GM23338 (cell line): ENCODE results near the gene MBNL1. TPM values are rescaled to one million over a fixed set of nuclear protein-coding genes. Genes with fewer than 3 reads are reported as not detected.

ENCODE experiments used
- ATAC-seq: fragments of 200-7000 bp; cut with Tn5 transposase; 3 replicates; pipeline ENCODE4 v1.9.1; 2020
- DNase-seq: peaks from one replicate; pipeline ENCODE4 v3.0.0-alpha.2; 2015; ENCODE audit warnings: low spot score
- H2AFZ ChIP-seq: fragments of 200-600 bp; sonication (generic); 2 replicates; pipeline ENCODE4 v1.8.0; 2016; ENCODE audit warnings: antibody characterized with exemption, mild to moderate bottlenecking, moderate library complexity
- H3F3A ChIP-seq: fragments of 200-600 bp; sonication (generic); replicated peaks from 2 replicates; pipeline ENCODE4 v1.8.0; 2017; ENCODE audit warnings: antibody characterized with exemption, mixed run types, low read depth
- H3K27ac ChIP-seq: fragments of 200-600 bp; sonication (generic); 2 replicates; pipeline ENCODE4 v1.6.1; 2016; ENCODE audit warnings: low read depth
- H3K27me3 ChIP-seq: fragments of 200-600 bp; sonication (generic); 2 replicates; pipeline ENCODE4 v1.8.0; 2016; ENCODE audit warnings: mild to moderate bottlenecking, mixed run types, moderate library complexity; ENCODE audit not compliant: insufficient read depth
- H3K36me3 ChIP-seq: fragments of 200-600 bp; sonication (generic); 2 replicates; pipeline ENCODE4 v1.8.0; 2016; ENCODE audit warnings: mild to moderate bottlenecking; ENCODE audit not compliant: insufficient read depth
- H3K4me1 ChIP-seq: fragments of 200-600 bp; sonication (generic); 2 replicates; pipeline ENCODE4 v1.8.0; 2016; ENCODE audit warnings: mild to moderate bottlenecking, moderate library complexity; ENCODE audit not compliant: insufficient read depth
- H3K4me2 ChIP-seq: fragments of 200-600 bp; sonication (generic); 2 replicates; pipeline ENCODE4 v1.7.1; 2017; ENCODE audit warnings: mixed run types
- H3K4me3 ChIP-seq: fragments of 200-600 bp; sonication (generic); 2 replicates; pipeline ENCODE4 v1.6.1; 2016; ENCODE audit warnings: mixed run types
- H3K79me2 ChIP-seq: fragments of 200-600 bp; sonication (generic); replicated peaks from 2 replicates; pipeline ENCODE4 v1.8.0; 2017; ENCODE audit warnings: mild to moderate bottlenecking; ENCODE audit not compliant: insufficient read depth
- H3K9me2 ChIP-seq: fragments of 200-600 bp; sonication (generic); 2 replicates; pipeline ENCODE4 v1.8.0; 2017; ENCODE audit not compliant: insufficient read depth
- H4K20me1 ChIP-seq: fragments of 200-600 bp; sonication (generic); replicated peaks from 2 replicates; pipeline ENCODE4 v1.8.0; 2017; ENCODE audit warnings: mild to moderate bottlenecking; ENCODE audit not compliant: insufficient read depth
- H3K27ac Mint-ChIP-seq: 2 replicates; pipeline ENCODE4 v1.8.0; 2020; ENCODE audit warnings: inconsistent platforms, mild to moderate bottlenecking, moderate library complexity, mixed read lengths
- H3K27me3 Mint-ChIP-seq: 3 replicates; pipeline ENCODE4 v1.8.0; 2022; ENCODE audit warnings: low read depth, mild to moderate bottlenecking, moderate library complexity, mixed read lengths, inconsistent platforms; ENCODE audit not compliant: insufficient read depth, poor library complexity
- H3K36me3 Mint-ChIP-seq: 3 replicates; pipeline ENCODE4 v1.8.0; 2021; ENCODE audit warnings: low read depth, mild to moderate bottlenecking, inconsistent platforms, moderate library complexity, mixed read lengths
- H3K4me1 Mint-ChIP-seq: 3 replicates; pipeline ENCODE4 v1.8.0; 2020; ENCODE audit warnings: mild to moderate bottlenecking, inconsistent platforms, mixed read lengths
- H3K4me3 Mint-ChIP-seq: 3 replicates; pipeline ENCODE4 v1.8.0; 2021; ENCODE audit warnings: moderate library complexity, mild to moderate bottlenecking, inconsistent platforms, mixed read lengths
- H3K9me3 Mint-ChIP-seq: 3 replicates; pipeline ENCODE4 v1.8.0; 2020; ENCODE audit warnings: moderate library complexity, mild to moderate bottlenecking, inconsistent platforms, mixed read lengths
- CREB1 ChIP-seq: fragments of 250-450 bp; sonication (Bioruptor Pico); IDR thresholded peaks from 2 replicates; pipeline ENCODE4 v1.5.0; 2020; ENCODE audit warnings: low read depth, mild to moderate bottlenecking, moderate library complexity
- CTCF ChIP-seq, 2 experiments: fragments of 200-600 bp in 1 of 2; sonication (generic) in 1 of 2; conservative IDR thresholded peaks; 2 replicates each; pipeline versions ENCODE4 v1.5.1 to v1.6.1; 2016 to 2017; ENCODE audit warnings: antibody characterized with exemption in 2 of 2, low read depth in 2 of 2, mild to moderate bottlenecking in 2 of 2, moderate library complexity in 1 of 2
- ETS1 ChIP-seq: IDR thresholded peaks from 2 replicates; pipeline ENCODE4 v1.6.1; 2016; ENCODE audit warnings: antibody characterized with exemption
- EZH2 ChIP-seq: fragments of 200-600 bp; sonication (generic); IDR thresholded peaks from one replicate; pipeline ENCODE4 v1.8.0; 2017; ENCODE audit warnings: antibody characterized with exemption, mild to moderate bottlenecking, low read depth; ENCODE audit not compliant: unreplicated experiment
- EZH2phosphoT487 ChIP-seq: fragments of 200-600 bp; sonication (generic); IDR thresholded peaks from one replicate; pipeline ENCODE4 v1.8.1; 2018; ENCODE audit warnings: antibody characterized with exemption; ENCODE audit not compliant: unreplicated experiment
- JUNB ChIP-seq: IDR thresholded peaks from one replicate; pipeline ENCODE4 v1.6.1; 2016; ENCODE audit warnings: antibody characterized with exemption; ENCODE audit not compliant: unreplicated experiment
- NANOG ChIP-seq: IDR thresholded peaks from 2 replicates; pipeline ENCODE4 v1.6.1; 2016; ENCODE audit warnings: antibody characterized with exemption, borderline replicate concordance
- POLR2AphosphoS5 ChIP-seq: IDR thresholded peaks from 2 replicates; pipeline ENCODE4 v1.6.1; 2016; ENCODE audit warnings: antibody characterized with exemption, low read depth
- REST ChIP-seq: IDR thresholded peaks from one replicate; pipeline ENCODE4 v1.6.1; 2018; ENCODE audit warnings: antibody characterized with exemption; ENCODE audit not compliant: unreplicated experiment
- STAT1 ChIP-seq: IDR thresholded peaks from one replicate; pipeline ENCODE4 v1.6.1; 2016; ENCODE audit warnings: antibody characterized with exemption; ENCODE audit not compliant: unreplicated experiment
- ZNF114 ChIP-seq: fragments of 250-450 bp; sonication (Bioruptor Pico); IDR thresholded peaks from 2 replicates; pipeline ENCODE4 v1.5.0; 2020; ENCODE audit warnings: mild to moderate bottlenecking, moderate library complexity
- polyA plus RNA-seq: library from polyadenylated mRNA; unstranded; fragments of >200 nt; fragmentation: Nextera tagmentation; extraction: Ambion mirVana; gene quantifications from 2 replicates; pipeline ENCODE4 v1.2.1, GENCODE V29; 2016
- total RNA-seq: library from RNA; depleted of rRNA; stranded (reverse); fragments of >200 nt; shearing (Covaris generic); gene quantifications from 2 replicates; pipeline ENCODE4 v1.2.3, GENCODE V29; 2014

MBNL1 gene
- total and polyA plus RNA-seq, 2 experiments from 2014 or later = 9.4 to 23.2 TPM

GRCh38 chr3:152261329-152261728 lies 7.4 kb upstream of the MBNL1 start (continued):
- TF ChIP-seq CTCF (conservative IDR thresholded peaks at IDR 0.05; ENCODE audit: low read depth in 2 of 2) (no peak), REST (no peak), EZH2 (no peak), CREB1 (no peak), JUNB (no peak), ZNF114 (CRISPR knock-in tag) (no peak), ETS1 (no peak)

- H3K27me3 ChIP-seq = peaks cover 17% of the 10 kb centered on the region
- Mint-ChIP-seq H3K4me1 (peaks cover 14% of the 10 kb centered on the region), H3K27ac (no peak overlapping the region)
- no peak for TF ChIP-seq STAT1
- TF ChIP-seq CTCF (conservative IDR thresholded peaks at IDR 0.05; ENCODE audit: low read depth in 2 of 2) = no peak
- no peak for TF ChIP-seq CREB1
- no peak for TF ChIP-seq EZH2
- no peak for TF ChIP-seq ZNF114 (CRISPR knock-in tag)
- no peak for TF ChIP-seq NANOG
- no peak for TF ChIP-seq JUNB
- TF ChIP-seq ETS1 = no peak
- no peak for TF ChIP-seq EZH2phosphoT487
- TF ChIP-seq POLR2AphosphoS5 = no peak
Measured at GRCh38 chr3:152263711-152264110, 5.0 kb upstream of the MBNL1 start.

More at GRCh38 chr3:152263711-152264110, 5.0 kb upstream of the MBNL1 start:
- H3K9me2 ChIP-seq = no peaks in the 10 kb centered on the region
- no peaks in the 10 kb centered on the region for H3K9me3 Mint-ChIP-seq
- H4K20me1 ChIP-seq = no peaks in the 10 kb centered on the region
- no peaks in the 10 kb centered on the region for H3F3A ChIP-seq
- peaks cover 11% of the 10 kb centered on the region for H3K27me3 Mint-ChIP-seq
- H3K4me1 ChIP-seq = peaks cover 8% of the 10 kb centered on the region; the same call in 1 of the 2 replicates
- no peak for ATAC-seq
- H3K79me2 ChIP-seq = no peaks in the 10 kb centered on the region
- H3K27ac ChIP-seq = no peak overlapping the region
- H3K4me3 Mint-ChIP-seq = no peak overlapping the region
- H3K36me3 ChIP-seq = no peaks in the 10 kb centered on the region
- no peak overlapping the region for H3K4me2 ChIP-seq
- DNase-seq = no peak
- H3K36me3 Mint-ChIP-seq = no peaks in the 10 kb centered on the region
- H2AFZ ChIP-seq = 0 out of 2 replicates have a peak overlapping the region, but pooled peaks have one; percentile 7
- no peak overlapping the region for H3K4me3 ChIP-seq
